ENCODE measurements around the gene CACNA2D1.

Gene CACNA2D1

GRCh38 chr7:82126576-82126975 lies 317.0 kb downstream of the CACNA2D1 start:
- in situ Hi-C loops (cut with MboI; ENCODE audit: low sequenced_read_pairs) = no loop called here

DNA sequence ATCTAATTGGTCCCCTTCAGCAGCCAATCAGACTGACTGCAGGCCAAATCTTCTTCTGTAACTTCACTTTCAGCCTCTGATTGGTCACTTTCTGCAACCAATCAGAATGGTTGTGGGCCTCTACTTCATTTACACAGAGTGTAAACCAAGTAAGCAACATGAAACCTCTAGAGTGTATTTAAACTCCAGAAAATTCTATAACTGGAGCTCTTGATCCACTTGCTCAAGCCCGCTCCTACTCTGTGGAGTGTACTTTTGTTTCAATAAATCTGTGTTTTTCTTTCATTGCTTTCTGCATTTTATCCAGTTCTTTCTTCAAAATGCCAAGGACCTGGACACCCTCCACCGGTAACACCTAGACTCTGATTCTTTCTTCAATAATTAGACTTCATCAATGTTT lies 319.1 kb downstream of the CACNA2D1 start:
- in situ Hi-C loops (cut with MboI; ENCODE audit: low sequenced_read_pairs) = no loop called here

- in situ Hi-C loops (cut with MboI; ENCODE audit: low sequenced_read_pairs) = no loop called here
Observed at GRCh38 chr7:82122275-82122674, 321.3 kb downstream of the CACNA2D1 start.

- in situ Hi-C loops (cut with MboI; ENCODE audit: low sequenced_read_pairs) = no loop called here
Observed at GRCh38 chr7:82114237-82114636, 329.3 kb downstream of the CACNA2D1 start.

DNA sequence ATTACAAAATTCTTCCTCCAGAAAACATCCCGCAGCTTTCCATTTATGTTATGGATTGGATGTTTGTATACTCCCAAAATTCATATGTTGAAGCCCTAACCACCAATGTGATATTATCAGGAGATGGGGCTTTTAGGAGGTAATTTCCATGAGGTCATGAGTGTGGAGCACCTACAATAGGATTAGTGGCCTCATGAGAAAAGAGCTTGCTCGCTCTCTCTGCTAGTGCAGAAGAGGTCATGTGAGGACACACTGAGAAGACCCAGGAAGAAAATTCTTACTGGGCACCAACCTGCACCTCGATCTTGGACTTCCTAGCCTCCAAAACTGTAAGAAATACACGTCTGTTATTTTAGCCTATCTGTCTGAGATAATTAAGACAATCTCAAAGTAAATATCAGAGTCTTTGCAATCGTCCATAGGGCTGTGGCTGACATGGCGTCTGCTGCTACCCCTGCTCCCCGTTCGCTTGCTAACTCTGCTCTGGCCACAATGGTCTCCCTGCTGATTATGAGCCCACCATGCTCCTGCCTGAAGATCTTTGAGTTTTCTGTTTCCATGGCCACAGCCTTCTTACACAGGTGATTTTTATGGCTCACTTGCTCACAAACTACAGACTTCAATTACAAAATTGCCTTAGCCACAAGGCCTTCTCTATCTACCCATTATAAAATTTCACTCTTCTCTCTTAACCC lies 333.3 kb downstream of the CACNA2D1 start:
- in situ Hi-C loops (cut with MboI; ENCODE audit: low sequenced_read_pairs) = no loop called here

GRCh38 chr7:82109288-82109687 lies 334.3 kb downstream of the CACNA2D1 start:
- in situ Hi-C loops (cut with MboI; ENCODE audit: low sequenced_read_pairs) = no loop called here

DNA sequence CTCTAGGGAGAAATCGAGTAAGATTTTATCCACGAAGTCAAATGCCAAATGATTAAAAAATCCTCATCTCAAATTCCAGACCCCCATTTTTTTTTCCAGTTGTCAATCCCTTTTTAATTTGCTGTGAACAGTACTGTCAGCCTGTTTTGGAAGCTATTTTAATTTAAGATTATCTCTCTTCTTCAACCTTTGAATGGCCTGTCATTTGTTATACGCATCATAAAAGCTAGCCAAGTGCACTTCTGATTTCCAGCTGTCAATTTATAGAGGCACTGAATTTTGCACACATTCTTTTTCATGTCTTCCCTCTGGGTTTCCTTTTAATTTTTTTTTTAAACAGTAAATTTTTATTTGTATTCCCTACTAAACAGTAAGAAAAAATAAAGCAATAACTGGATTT lies 337.4 kb downstream of the CACNA2D1 start:
- in situ Hi-C loops (cut with MboI; ENCODE audit: low sequenced_read_pairs) = no loop called here

- in situ Hi-C loops (cut with MboI; ENCODE audit: low sequenced_read_pairs) = no loop called here
Observed at GRCh38 chr7:82105463-82105862, 338.1 kb downstream of the CACNA2D1 start.

DNA sequence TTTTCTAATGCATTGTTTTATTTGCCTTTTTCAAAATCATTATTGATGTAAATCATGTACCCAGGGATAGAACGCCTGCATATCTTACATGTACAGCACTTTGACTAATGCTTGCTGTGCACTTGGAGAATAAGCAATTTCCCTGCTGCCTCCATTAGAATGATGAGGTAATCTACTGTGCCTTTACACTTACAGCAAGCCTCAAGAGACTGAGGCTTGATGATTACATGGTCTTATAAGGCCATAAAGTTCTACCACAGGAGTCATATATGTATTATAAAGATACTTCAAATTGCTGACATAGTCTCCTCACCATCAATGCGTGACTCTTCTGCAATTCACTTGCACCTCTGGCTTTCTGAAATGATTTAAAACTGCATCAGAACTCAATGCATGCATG lies 345.2 kb downstream of the CACNA2D1 start:
- in situ Hi-C loops (cut with MboI; ENCODE audit: low sequenced_read_pairs) = no loop called here

DNA sequence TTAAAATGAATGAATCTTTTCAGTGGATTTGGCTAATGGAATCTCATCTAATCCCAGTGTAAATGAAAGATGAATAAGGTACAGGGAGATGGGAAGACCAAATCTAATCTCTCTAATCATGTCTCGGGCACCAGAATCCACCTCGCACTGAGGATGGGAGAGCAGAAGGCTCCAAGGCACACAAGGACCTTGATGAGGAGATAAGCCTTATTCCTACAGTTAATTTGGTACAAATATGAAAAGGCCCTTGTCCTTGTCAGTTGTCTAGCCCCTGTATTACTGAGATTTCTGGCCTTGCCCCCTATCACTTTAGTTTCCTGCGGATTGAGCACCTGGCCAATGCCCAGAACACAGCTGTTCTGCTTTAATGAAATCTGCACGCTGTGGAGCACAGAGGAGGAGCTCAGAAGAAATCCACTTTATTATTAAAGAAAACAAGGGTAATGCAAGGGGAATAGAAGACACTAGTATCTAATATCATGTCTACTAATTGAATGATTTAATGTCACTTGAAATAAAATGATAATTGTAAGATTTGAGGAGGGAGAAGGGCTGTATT lies 352.4 kb downstream of the CACNA2D1 start:
- in situ Hi-C loops (cut with MboI; ENCODE audit: low sequenced_read_pairs) = no loop called here

DNA sequence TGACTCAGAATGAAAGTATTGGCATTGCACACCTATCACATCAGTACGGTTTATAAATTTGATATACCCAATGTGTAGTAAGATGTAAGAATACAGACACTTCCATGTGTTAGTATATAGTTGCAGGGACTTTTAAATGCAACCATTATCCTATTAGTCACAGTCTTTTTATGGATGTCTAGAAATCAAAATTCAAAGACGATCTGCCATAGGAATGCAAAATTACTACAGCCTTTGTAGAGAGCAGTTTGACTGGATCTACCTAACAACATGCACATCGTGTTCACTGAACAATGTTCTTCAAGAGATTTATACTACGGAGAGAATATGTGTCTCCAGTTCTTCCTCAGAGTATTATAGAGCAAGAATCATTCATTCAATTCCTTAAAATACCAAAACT lies 356.5 kb downstream of the CACNA2D1 start:
- in situ Hi-C loops (cut with MboI; ENCODE audit: low sequenced_read_pairs) = no loop called here

- in situ Hi-C loops (cut with MboI; ENCODE audit: low sequenced_read_pairs) = no loop called here
Observed at GRCh38 chr7:82085116-82085515, 358.5 kb downstream of the CACNA2D1 start.

GRCh38 chr7:82081644-82082224 lies 361.8 kb downstream of the CACNA2D1 start:
- in situ Hi-C loops (cut with MboI; ENCODE audit: low sequenced_read_pairs) = no loop called here

DNA sequence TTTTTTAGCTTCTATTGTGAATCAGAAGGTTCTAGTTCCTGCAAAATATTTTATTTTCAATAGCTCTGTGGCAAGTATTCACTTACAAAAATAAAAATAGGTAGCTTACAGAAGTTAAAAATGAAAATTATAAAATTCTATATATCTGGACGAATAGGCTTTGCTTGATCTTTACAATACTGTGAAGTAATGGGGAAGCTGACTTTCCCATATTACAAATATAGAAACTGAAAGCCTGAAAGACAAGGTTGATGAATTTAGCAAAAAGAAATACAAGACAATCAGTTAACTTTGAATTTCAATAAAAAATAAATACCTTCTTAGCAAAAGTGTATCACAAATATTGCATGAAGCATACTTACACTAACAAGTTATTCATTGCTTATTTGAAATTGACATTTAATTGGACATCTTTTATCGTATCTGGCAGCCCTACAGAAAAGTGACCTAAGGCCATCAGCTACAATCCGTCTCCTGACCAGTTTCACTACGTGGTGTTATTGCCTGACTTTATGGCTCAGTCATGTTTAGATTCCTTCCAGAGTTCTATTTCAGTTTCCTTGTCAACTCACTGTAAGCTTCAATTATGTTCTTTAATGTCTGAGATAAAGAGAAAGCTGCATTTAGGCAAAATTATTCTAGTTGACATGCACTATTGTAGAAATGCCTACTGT lies 363.2 kb downstream of the CACNA2D1 start:
- in situ Hi-C loops (cut with MboI; ENCODE audit: low sequenced_read_pairs) = no loop called here

- in situ Hi-C loops (cut with MboI; ENCODE audit: low sequenced_read_pairs) = no loop called here
Observed at GRCh38 chr7:82079527-82079926, 364.1 kb downstream of the CACNA2D1 start.

DNA sequence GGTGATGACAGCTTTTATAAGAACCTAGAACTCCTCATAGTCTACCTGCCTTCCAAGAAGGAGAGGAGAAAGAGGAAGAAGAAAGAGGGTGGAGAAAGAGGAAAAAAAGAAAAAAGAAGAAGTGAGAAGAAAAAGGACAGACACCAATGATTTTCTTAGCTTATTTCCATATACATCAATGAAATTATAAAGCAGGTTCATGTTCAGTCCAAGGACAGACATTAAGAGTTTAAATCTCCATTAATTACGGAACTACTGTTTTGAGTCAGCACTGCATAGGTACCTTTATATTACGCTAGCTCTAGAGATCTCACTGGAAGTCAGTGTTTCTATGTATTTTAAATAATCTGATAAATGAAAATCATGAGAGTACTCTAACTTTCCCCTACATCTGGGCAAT lies 364.8 kb downstream of the CACNA2D1 start:
- in situ Hi-C loops (cut with MboI; ENCODE audit: low sequenced_read_pairs) = no loop called here

DNA sequence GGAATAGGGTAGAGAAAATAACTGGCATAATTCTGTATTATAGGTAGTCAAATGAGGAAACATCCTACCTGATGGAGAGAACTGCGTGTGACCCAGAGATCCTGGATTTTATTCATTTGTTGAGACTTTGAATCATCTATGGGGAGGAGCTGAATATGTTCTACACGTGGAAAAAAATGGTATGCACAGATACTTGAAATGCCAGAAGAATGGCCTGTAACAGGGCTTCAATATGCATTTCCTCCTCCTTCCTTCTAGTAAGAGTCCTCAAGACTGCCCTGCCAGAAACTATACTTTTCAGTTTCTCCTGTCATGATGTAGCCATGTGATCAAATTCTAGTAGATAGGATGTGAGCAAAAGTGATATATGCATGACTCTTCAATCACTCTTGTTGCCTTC lies 372.1 kb downstream of the CACNA2D1 start:
- in situ Hi-C loops (cut with MboI; ENCODE audit: low sequenced_read_pairs) = no loop called here

- in situ Hi-C loops (cut with MboI; ENCODE audit: low sequenced_read_pairs) = no loop called here
Observed at GRCh38 chr7:82067628-82068264, 375.8 kb downstream of the CACNA2D1 start.

- in situ Hi-C loops (cut with MboI; ENCODE audit: low sequenced_read_pairs) = no loop called here
Observed at GRCh38 chr7:82057476-82057875, 386.1 kb downstream of the CACNA2D1 start.

DNA sequence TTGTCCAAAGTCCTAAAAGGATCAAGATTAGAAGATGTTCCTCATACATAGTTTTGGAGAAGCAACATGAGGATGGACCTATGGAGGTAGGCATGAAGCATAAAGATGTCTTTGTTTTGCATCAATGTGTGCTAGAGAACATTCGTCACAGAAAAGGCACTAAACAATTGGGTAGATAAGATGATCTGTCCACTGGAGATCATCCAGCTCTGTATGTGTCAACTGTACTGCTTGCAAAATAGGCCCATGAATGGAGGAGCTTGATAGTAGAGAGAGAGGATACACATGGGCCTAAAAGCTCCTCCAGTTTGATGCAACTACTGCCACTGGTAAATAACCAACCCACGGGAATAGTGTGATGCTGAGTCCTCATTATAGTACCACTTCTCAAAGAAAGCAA lies 387.3 kb downstream of the CACNA2D1 start:
- in situ Hi-C loops (cut with MboI; ENCODE audit: low sequenced_read_pairs) = no loop called here

DNA sequence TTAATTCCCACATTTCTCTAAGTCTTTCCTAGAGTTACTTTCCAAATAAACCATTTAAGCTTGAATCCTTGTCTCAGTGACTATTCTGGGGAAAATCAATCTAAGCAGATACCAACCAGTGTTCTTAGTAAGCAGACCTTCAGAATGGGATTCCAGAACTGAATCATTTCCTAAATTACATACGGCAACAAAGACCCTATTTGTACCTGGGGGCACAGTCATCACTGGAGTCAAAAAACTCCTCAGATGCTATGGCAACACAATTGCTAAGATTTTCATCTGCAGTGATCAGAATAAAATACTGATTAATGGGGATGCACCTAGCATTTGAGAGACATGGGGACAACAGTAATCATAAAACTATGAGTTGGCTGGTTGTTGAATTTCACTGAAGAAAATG lies 389.0 kb downstream of the CACNA2D1 start:
- in situ Hi-C loops (cut with MboI; ENCODE audit: low sequenced_read_pairs) = no loop called here
